HG03442 (cell line): Measurements from ENCODE around the gene MAP4K4.

Source experiments
- ATAC-seq: cut with Tn5 transposase; IDR thresholded peaks from one replicate; pipeline ENCODE4 v1.9.1; 2021; ENCODE audit warnings: mild to moderate bottlenecking, moderate library complexity; ENCODE audit not compliant: unreplicated experiment

MAP4K4 gene

GRCh38 chr2:101831351-101831865 is 133.9 kb downstream of the MAP4K4 start:
- ATAC-seq: peak; percentile 65

- ATAC-seq: no peak
These were observed 134.6 kb downstream of the MAP4K4 start for GRCh38 chr2:101832114-101832513.

GRCh38 chr2:101833890-101834523 is 136.5 kb downstream of the MAP4K4 start:
- no peak for ATAC-seq

DNA sequence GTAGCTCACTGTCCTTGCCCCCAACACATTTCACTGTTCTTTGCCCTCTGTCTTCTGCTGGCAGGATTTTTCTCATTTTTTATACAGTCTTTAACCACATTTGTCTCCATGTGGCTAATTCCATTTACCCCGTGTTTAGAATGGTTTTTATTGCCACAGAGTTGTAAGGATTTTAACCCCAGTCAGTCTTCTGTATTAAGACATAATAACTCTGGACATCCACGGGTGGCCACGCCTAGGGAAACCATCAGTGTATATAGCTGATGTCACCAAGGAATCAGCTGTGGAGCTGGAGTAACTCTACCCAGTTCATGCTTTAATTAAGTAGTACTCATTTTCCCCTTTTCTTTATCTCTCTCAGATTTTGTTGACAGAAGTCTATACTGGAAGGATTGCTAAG is 139.8 kb downstream of the MAP4K4 start:
- no peak for ATAC-seq

DNA sequence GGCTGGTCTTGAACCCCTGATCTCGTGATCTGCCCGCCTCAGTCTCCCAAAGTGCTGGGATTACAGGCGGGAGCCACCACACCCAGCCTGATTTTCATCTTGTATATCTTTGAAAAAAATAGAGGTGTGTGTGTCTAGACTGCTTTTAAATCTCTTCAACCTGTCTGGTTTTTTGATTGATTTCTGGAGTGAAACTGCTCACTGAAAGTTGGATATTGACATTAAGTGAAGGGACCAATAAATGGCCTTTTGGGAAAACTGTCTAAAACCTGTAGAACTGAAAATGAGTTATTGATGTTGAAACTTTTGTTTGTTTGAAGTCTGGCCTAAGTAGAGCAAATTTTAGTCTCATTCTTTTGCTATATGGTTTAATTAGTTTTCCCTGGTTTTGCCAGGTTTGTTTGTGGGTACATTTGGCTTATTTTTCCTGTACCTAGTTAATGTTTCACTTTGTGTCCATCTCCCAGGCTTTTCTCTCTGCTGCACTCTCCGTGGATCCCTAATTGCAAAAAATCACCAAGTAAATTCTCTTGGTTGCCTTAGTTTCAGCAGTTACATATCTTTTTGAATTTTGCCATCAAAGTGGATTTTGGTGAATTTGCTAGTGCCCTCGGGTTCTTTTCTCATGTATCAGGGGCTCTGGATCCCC is 144.3 kb downstream of the MAP4K4 start:
- ATAC-seq: no peak

- no peak for ATAC-seq
These were observed 145.0 kb downstream of the MAP4K4 start for GRCh38 chr2:101842471-101842870.

DNA sequence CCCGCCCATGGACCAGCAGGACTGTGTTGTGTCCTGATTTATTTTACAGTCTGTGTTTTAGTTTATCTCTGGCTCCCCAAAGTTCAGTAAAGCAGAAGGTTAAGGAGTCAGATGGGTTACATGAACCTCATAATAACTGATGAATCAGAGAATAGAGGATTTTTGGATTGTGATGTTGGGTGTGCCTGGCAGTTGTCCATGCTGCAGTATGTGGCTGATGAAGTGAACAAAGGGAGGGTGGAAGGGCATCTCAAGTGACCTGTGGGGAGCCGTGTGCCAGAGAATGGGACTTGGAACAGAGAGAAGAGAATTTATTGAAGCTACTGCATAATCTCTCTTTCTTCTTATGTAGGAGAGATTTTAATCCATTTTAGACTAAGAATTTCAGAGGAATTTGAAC is 145.5 kb downstream of the MAP4K4 start:
- no peak for ATAC-seq

DNA sequence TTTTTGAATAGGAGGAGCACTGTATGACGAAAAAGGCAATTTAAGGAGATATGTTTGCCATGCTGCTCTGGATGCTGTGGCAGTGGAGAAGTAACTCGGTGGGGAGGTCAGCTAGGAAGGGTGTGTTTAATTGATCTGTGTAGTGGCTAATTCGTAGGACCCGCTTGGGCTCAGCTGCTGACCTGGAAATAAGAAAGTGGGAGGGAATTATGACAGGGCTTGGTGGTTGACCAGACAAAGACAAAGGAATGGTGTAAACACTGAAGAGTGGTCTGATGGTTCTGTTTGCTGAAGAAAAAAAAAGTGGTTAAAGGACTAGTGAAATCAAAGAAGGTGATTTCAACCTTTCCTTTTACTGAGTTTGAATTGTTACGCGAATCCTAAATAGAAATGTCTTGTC is 146.0 kb downstream of the MAP4K4 start:
- no peak for ATAC-seq

DNA sequence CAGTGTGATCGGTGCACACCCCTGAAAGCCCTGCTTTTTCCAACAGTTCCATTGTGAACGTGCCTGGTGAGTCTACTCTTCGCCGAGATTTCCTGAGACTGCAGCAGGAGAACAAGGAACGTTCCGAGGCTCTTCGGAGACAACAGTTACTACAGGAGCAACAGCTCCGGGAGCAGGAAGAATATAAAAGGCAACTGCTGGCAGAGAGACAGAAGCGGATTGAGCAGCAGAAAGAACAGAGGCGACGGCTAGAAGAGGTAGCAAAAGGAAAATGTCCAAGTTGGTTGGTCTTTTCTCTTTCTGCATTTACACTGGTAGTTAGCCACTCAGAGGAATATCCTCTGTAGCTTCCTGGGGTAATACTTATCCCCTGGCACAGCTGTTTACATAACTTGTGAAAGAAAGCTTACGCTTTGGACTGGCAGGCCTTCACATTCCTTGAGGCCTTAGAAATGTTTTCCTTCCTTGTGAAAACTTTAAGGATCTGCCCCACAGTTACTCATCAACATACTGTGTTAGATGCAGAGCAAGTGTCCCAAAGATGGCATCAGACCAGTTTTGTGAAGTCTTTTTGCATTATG is 146.6 kb downstream of the MAP4K4 start:
- ATAC-seq: no peak

DNA sequence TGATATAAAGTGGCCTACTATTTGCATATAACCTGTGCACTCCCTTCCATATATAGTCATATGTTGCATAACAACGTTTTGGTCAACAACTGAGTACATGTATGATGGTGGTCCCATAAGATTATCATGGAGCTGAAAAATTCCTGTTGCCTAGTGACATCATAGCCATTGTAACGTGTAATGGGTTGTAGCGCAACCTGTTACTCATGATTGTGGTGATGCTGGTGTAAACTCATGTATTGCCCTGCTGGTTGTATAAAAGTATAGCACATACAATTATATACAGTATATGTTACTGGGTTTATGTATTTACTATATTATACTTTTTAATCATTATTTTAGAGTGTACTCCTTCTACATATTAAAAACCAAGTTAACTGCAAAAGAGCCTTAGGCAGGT is 149.5 kb downstream of the MAP4K4 start:
- ATAC-seq: no peak

DNA sequence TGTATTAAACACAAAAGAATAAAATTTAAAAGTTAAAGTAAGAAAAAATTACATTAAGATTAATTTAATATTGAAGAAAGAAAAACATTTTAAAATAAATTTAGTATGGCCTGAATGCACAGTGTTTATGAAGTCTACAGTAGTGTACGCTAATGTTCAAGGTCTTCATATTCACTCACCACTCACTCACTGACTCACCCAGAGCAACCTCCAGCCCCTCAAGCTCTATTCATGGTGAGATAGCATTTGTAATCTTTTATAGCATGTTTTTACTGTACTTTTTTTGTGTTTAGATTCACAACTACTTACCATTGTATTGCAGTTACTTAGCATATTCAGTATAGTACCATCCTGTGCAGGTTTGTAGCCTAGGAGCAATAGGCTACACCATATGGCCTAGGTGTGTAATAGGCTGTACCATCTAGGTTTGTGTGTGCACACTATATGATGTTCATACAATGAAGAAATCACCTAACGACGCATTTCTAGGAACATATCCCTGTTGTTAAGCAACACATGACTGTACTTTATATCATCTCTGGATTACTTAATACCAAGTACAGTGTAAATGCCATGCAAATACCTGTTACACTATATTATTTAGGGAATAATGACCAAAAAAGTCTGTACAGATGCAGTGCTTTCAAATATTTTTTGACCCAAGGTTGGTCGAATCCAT is 150.3 kb downstream of the MAP4K4 start:
- ATAC-seq: no peak

DNA sequence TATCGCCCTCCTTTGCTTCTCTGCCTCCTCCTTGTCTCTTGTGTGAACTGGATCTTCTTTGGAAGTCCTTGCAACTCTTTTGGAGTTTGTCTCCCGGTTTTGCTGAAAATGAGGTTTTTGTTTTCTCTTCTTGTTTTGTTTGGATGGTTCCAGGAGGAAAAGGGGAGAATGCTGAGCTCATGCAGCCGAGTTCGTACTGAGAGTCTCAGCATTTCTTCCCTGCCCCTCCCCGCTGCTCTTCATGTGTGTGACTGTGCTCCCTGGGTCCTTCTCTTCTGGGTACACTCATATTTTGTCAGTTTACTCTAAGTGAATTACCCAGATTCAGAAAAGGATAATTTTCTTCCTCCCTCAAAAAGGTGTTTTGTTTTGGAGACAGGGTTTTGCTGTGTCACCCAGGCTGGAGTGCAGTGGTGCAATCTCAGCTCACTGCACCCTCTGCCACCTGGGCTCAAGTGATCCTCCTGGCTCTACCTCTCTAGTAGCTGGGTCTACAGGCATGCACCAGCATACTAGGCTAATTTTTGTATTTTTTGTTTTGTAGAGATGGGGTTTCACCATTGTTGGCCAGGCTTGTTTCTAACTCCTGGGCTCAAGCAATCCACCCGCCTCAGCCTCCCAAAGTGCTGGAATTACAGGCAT is 151.4 kb downstream of the MAP4K4 start:
- no peak for ATAC-seq

DNA sequence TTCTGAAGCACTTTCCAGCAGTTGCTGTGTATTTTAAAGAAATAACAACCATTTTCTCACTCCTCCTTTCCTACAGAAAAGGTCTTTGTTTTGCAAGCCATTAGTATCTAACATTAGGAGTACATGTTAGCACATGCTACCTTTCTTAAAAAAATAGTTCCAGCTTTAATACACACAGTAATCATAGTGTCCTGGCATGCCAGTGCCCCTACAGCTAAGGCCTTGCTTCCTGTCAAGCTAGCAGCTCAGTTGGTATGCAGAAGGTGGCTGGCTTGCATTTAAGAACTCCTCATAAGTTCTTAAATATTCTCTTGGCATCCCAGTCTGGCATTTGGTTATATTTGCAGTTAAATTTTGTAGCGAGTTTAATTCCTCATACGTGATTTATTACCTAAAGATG is 152.9 kb downstream of the MAP4K4 start:
- ATAC-seq: no peak

- no peak for ATAC-seq
These were observed 153.5 kb downstream of the MAP4K4 start for GRCh38 chr2:101850991-101851390.

DNA sequence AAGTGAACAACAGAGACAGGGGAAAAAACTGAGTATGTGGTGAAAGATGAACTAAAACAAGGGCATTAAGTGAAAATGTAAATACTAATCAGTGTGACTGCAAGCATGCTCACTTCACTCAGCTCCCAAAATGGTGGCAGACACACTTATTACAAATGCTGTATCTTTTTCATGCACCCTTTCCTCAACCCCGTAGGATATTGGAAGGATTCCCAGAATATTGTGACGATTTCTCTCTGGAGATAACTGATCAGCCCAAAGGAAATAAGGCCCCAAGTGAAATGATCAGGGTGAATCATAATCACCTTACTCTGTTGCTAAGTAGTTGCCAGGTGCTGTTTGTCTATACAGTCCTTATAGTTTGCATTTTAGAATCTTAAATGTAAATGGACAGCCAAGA is 155.3 kb downstream of the MAP4K4 start:
- ATAC-seq: no peak

GRCh38 chr2:101854877-101855276 is 157.4 kb downstream of the MAP4K4 start:
- ATAC-seq: no peak

GRCh38 chr2:101855776-101856175 is 158.3 kb downstream of the MAP4K4 start:
- no peak for ATAC-seq

DNA sequence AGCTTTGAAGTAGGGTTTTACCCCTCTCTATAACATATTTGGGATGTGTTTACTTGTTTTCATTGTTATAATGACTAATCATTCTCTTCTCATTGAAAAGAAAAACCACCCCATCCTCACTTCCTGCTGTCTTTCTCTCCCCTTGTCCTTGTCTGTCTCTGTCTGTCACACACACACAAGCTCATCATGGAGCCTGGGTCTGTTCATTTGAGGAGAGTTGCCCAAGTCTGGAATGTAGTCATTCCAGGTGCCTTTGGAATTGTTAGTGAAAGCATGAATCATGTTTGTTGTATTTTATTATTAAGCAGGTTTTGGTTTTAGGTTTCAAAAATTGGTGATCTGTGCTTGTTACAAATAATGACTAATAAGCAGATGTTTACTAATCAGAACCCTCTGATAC is 160.7 kb downstream of the MAP4K4 start:
- no peak for ATAC-seq

- no peak for ATAC-seq
These were observed 161.4 kb downstream of the MAP4K4 start for GRCh38 chr2:101858910-101859309.

DNA sequence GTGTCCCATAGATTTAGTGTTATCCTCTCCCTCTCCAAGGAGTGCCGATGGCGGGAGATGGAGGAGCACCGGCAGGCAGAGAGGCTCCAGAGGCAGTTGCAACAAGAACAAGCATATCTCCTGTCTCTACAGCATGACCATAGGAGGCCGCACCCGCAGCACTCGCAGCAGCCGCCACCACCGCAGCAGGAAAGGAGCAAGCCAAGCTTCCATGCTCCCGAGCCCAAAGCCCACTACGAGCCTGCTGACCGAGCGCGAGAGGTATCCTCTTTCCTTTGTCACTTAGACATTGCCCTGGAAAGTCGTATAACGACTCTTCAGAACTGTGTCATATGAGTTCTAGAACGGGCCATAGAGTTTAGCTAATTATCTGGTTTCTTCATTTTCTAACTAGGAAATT is 162.1 kb downstream of the MAP4K4 start:
- no peak for ATAC-seq

GRCh38 chr2:101860157-101860556 is 162.7 kb downstream of the MAP4K4 start:
- no peak for ATAC-seq
